IMR-90 (cell line): ENCODE measurements around the gene GEMIN8. TPM values are rescaled to one million over a fixed set of nuclear protein-coding genes. Genes with fewer than 3 reads are reported as not detected.

Experiments used
- ATAC-seq: fragments of 200-7000 bp; cut with Tn5 transposase; 2 replicates; pipeline ENCODE4 v1.9.1; 2020; ENCODE audit warnings: low read depth, mild to moderate bottlenecking, moderate library complexity
- BruUV-seq: library from RNA; stranded (reverse); fragments of 400-500 nt; replicated peaks from 2 replicates; lab custom pipeline; 2021; lab: Mats Ljungman, UMichigan
- CTCF ChIA-PET: fragments of 300-600 bp; formaldehyde crosslinking; extraction: SDS; loops from one replicate; lab custom pipeline; 2021; ENCODE audit warnings: antibody characterized with exemption; lab: Yijun Ruan, JAX
- POLR2A ChIA-PET: fragments of 300-600 bp; sonication (Branson Sonifier 250); formaldehyde crosslinking; loops from one replicate; lab custom pipeline; 2022; ENCODE audit warnings: antibody characterized with exemption; ENCODE audit not compliant: unreplicated experiment; lab: Charles Lee
- DNase-seq: peaks from one replicate; pipeline ENCODE4 v3.0.0; 2013
- H2AFZ ChIP-seq: replicated peaks from 2 replicates; pipeline ENCODE3; 2013; ENCODE audit warnings: low read length, mild to moderate bottlenecking; ENCODE audit not compliant: poor library complexity
- H2AK5ac ChIP-seq: 2 replicates; pipeline ENCODE4 v1.6.1; 2013; ENCODE audit warnings: low read depth, low read length, inconsistent platforms
- H2AK9ac ChIP-seq: replicated peaks from 2 replicates; pipeline ENCODE3; 2013; ENCODE audit warnings: mild to moderate bottlenecking, low read depth, low read length, moderate library complexity; ENCODE audit not compliant: poor library complexity
- H2BK120ac ChIP-seq: 2 replicates; pipeline ENCODE4 v1.6.1; 2013; ENCODE audit warnings: low read depth, low read length, inconsistent platforms
- H2BK15ac ChIP-seq: 3 replicates; pipeline ENCODE4 v1.6.1; 2013; ENCODE audit warnings: low read depth, low read length, inconsistent platforms
- H2BK20ac ChIP-seq: 2 replicates; pipeline ENCODE4 v1.6.1; 2013; ENCODE audit warnings: low read depth, mild to moderate bottlenecking, inconsistent platforms, low read length, moderate library complexity
- H2BK5ac ChIP-seq: 2 replicates; pipeline ENCODE4 v1.6.1; 2013; ENCODE audit warnings: mild to moderate bottlenecking, low read depth, low read length, inconsistent platforms; ENCODE audit not compliant: poor library complexity, severe bottlenecking
- H3K14ac ChIP-seq: replicated peaks from 2 replicates; pipeline ENCODE4 v1.6.1; 2013; ENCODE audit warnings: low read depth, low read length, inconsistent platforms
- H3K18ac ChIP-seq: 2 replicates; pipeline ENCODE4 v1.6.1; 2013; ENCODE audit warnings: low read depth, low read length, control low read depth
- H3K23ac ChIP-seq: 2 replicates; pipeline ENCODE4 v1.6.1; 2013; ENCODE audit warnings: low read depth, low read length, inconsistent platforms
- H3K27ac ChIP-seq: 2 replicates; pipeline ENCODE4 v1.5.1; 2013; ENCODE audit warnings: mild to moderate bottlenecking, control low read depth, low read length; ENCODE audit not compliant: insufficient read depth
- H3K27me3 ChIP-seq: 2 replicates; pipeline ENCODE4 v1.6.1; 2013; ENCODE audit warnings: low read length; ENCODE audit not compliant: control insufficient read depth, insufficient read depth
- H3K36me3 ChIP-seq: 2 replicates; pipeline ENCODE4 v1.6.1; 2013; ENCODE audit warnings: low read length, mixed read lengths; ENCODE audit not compliant: control insufficient read depth, insufficient read depth
- H3K4ac ChIP-seq: 2 replicates; pipeline ENCODE4 v1.6.1; 2013; ENCODE audit warnings: low read depth, low read length, inconsistent platforms
- H3K4me1 ChIP-seq: 2 replicates; pipeline ENCODE4 v1.6.1; 2013; ENCODE audit warnings: low read length, mixed read lengths; ENCODE audit not compliant: control insufficient read depth, insufficient read depth
- H3K4me2 ChIP-seq: 2 replicates; pipeline ENCODE4 v1.6.1; 2013; ENCODE audit warnings: low read depth, mild to moderate bottlenecking, control low read depth, low read length, moderate library complexity
- H3K4me3 ChIP-seq: 2 replicates; pipeline ENCODE4 v1.5.1; 2013; ENCODE audit warnings: low read depth, mild to moderate bottlenecking, control low read depth, low read length, moderate library complexity; ENCODE audit not compliant: insufficient read depth
- H3K56ac ChIP-seq: 2 replicates; pipeline ENCODE4 v1.6.1; 2013; ENCODE audit warnings: low read length, inconsistent platforms; ENCODE audit not compliant: insufficient read depth; ENCODE audit errors: extremely low read depth
- H3K79me1 ChIP-seq, 2 experiments: 2 replicates each; pipeline ENCODE4 v1.6.1; 2013; ENCODE audit warnings: low read length in 2 of 2, inconsistent platforms in 1 of 2, low read depth in 1 of 2
- H3K9ac ChIP-seq: 2 replicates; pipeline ENCODE4 v1.6.1; 2013; ENCODE audit warnings: low read depth, low read length, control low read depth
- H3K9me1 ChIP-seq: 2 replicates; pipeline ENCODE4 v1.6.1; 2013; ENCODE audit warnings: low read length, inconsistent platforms; ENCODE audit not compliant: insufficient read depth
- H3K9me3 ChIP-seq: 2 replicates; pipeline ENCODE4 v1.6.1; 2013; ENCODE audit warnings: low read length; ENCODE audit not compliant: control insufficient read depth, insufficient read depth
- H4K20me1 ChIP-seq: 2 replicates; pipeline ENCODE4 v1.6.1; 2013; ENCODE audit warnings: low read length, inconsistent platforms; ENCODE audit not compliant: insufficient read depth
- H4K5ac ChIP-seq: 2 replicates; pipeline ENCODE4 v1.6.1; 2013; ENCODE audit warnings: mild to moderate bottlenecking, low read depth, low read length, control low read depth
- H4K8ac ChIP-seq, 2 experiments: 2 replicates each; pipeline ENCODE4 v1.6.1; 2013; ENCODE audit warnings: low read depth in 2 of 2, low read length in 2 of 2, control low read depth in 1 of 2, inconsistent platforms in 1 of 2
- H4K91ac ChIP-seq: 2 replicates; pipeline ENCODE4 v1.6.1; 2013; ENCODE audit warnings: low read depth, low read length, inconsistent platforms; ENCODE audit not compliant: insufficient read depth
- CHD1 ChIP-seq: IDR thresholded peaks from 2 replicates; pipeline ENCODE4 v1.6.1; 2012; ENCODE audit warnings: low read depth, low read length, improper control_type of control experiment
- MXI1 ChIP-seq: IDR thresholded peaks from 2 replicates; pipeline ENCODE4 v1.6.1; 2012; ENCODE audit warnings: low read depth, mild to moderate bottlenecking, low read length, moderate library complexity, borderline replicate concordance
- RAD21 ChIP-seq: IDR thresholded peaks from 2 replicates; pipeline ENCODE4 v1.6.1; 2012; ENCODE audit warnings: low read length, improper control_type of control experiment
- RCOR1 ChIP-seq: IDR thresholded peaks from 2 replicates; pipeline ENCODE4 v1.6.1; 2012; ENCODE audit warnings: mild to moderate bottlenecking, low read length, improper control_type of control experiment; ENCODE audit not compliant: insufficient replicate concordance
- WGBS, 2 experiments: methylation state at CpG; one replicate each; pipeline versions ENCODE4 v1.1.5 to v1.1.7; 2013; ENCODE audit warnings: missing lambda C conversion rate in 2 of 2; ENCODE audit not compliant: insufficient read length in 1 of 2; ENCODE audit errors: extremely low coverage in 2 of 2; 5-methylcytosine and 5-hydroxymethylcytosine counted together
- dilution Hi-C: fragments of 300-500 bp; cut with HindIII; formaldehyde crosslinking; loops from one replicate; pipeline ENCODE4 v1.14.3; 2018; ENCODE audit warnings: low sequenced_read_pairs; ENCODE audit not compliant: unreplicated experiment
- in situ Hi-C: fragments of 300-500 bp; cut with MboI; formaldehyde crosslinking; loops from 3 replicates; pipeline ENCODE4 v1.14.3; 2019; ENCODE audit warnings: low sequenced_read_pairs, inconsistent platforms, mixed read lengths
- intact Hi-C: fragments of 100-400 bp; cut with micrococcal nuclease; formaldehyde crosslinking; loops from 2 replicates; pipeline ENCODE4 v1.10.0; 2022
- polyA plus RNA-seq, 3 experiments: library from polyadenylated mRNA; depleted of rRNA; stranded (reverse); fragments of >200 nt; gene quantifications; 2 replicates each; pipeline ENCODE4 v1.2.3, GENCODE V29; 2012; ENCODE audit warnings: low replicate concordance in 1 of 3
- total RNA-seq: library from RNA; depleted of rRNA; stranded (reverse); fragments of >200 nt; gene quantifications from 2 replicates; pipeline ENCODE4 v1.2.3, GENCODE V29; 2012

GEMIN8 gene
- total and polyA plus RNA-seq, 2 of the 4 experiments (the other 2 are of a cell fraction): 12.0 to 24.1 TPM

GRCh38 chrX:13994536-13995080 is 35.1 kb downstream of the GEMIN8 start:
- Histone ChIP-seq H2BK5ac (no peak overlapping the region), H4K20me1 (no peaks in the 10 kb centered on the region), H3K23ac (no peak overlapping the region), H3K4me1 (no peaks in the 10 kb centered on the region), H3K79me1 (no peaks in the 10 kb centered on the region), H2AK9ac (no peak overlapping the region), H2AFZ (no peak overlapping the region), H2AK5ac (no peak overlapping the region), H3K14ac (no peak overlapping the region), H2BK15ac (no peak overlapping the region), H2BK120ac (no peak overlapping the region), H3K9me3 (no peaks in the 10 kb centered on the region), H3K36me3 (no peaks in the 10 kb centered on the region), H3K4me3 (no peak overlapping the region), H3K4ac (no peak overlapping the region), H4K91ac (no peak overlapping the region), H2BK20ac (no peak overlapping the region), H3K27me3 (peaks cover 19% of the 10 kb centered on the region), H3K27ac (no peak overlapping the region), H4K5ac (no peak overlapping the region), H3K18ac (no peak overlapping the region), H3K9me1 (no peaks in the 10 kb centered on the region), H3K56ac (no peak overlapping the region), H4K8ac (no peak overlapping the region), H3K9ac (no peak overlapping the region), H3K4me2 (no peak overlapping the region)
- WGBS, 2 experiments: no CpG with 5 or more reads among the region's 3 CpGs
- no peak for ATAC-seq
- dilution Hi-C loops: no loop called here
- ChIA-PET POLR2A (no interaction called here), CTCF (no interaction called here)
- intact Hi-C loops: no loop called here
- BruUV-seq: no TSS peak
- in situ Hi-C loops: no loop called here
- TF ChIP-seq RAD21 (no peak), MXI1 (no peak), RCOR1 (no peak), CHD1 (no peak)
- no peak for DNase-seq
